ENCODE measurements around the gene MAOA.
"Not testable (repeated sequence)": the region's sequence is repeated elsewhere in the genome, so short reads cannot be mapped to it uniquely, and the experiment has no call there.

MAOA gene

GRCh38 chrX:43661521-43662240 lies 5.6 kb downstream of the MAOA start:
- Histone ChIP-seq H3K4me1 (ENCODE audit: control insufficient read depth, insufficient read depth, low read length, poor library complexity, severe bottlenecking) (no peaks in the 10 kb centered on the region), H3K9me3 (ENCODE audit: control insufficient read depth, low read length) (no peaks in the 10 kb centered on the region), H3K27me3 (replicated peaks; ENCODE audit: control insufficient read depth, insufficient read depth, low read length, poor library complexity, severe bottlenecking) (no peaks in the 10 kb centered on the region), H3K36me3 (ENCODE audit: control insufficient read depth, insufficient read depth, low read length) (no peaks in the 10 kb centered on the region), H3K4me3 (ENCODE audit: insufficient read depth, low read depth, low read length, poor library complexity, severe bottlenecking) (no peak overlapping the region), H3K27ac (ENCODE audit: insufficient read depth, low read length, poor library complexity, severe bottlenecking) (no peak overlapping the region)
- no peak for DNase-seq

GRCh38 chrX:43663173-43663572 lies 7.1 kb downstream of the MAOA start:
- no peaks in the 10 kb centered on the region for H3K9me3 ChIP-seq (ENCODE audit: control insufficient read depth, low read length)
- H3K36me3 ChIP-seq (ENCODE audit: control insufficient read depth, insufficient read depth, low read length) = no peaks in the 10 kb centered on the region
- no peak for DNase-seq
- H3K27ac ChIP-seq (ENCODE audit: insufficient read depth, low read length, poor library complexity, severe bottlenecking) = no peak overlapping the region
- H3K4me1 ChIP-seq (ENCODE audit: control insufficient read depth, insufficient read depth, low read length, poor library complexity, severe bottlenecking) = no peaks in the 10 kb centered on the region
- no peak overlapping the region for H3K4me3 ChIP-seq (ENCODE audit: insufficient read depth, low read depth, low read length, poor library complexity, severe bottlenecking)
- H3K27me3 ChIP-seq (replicated peaks; ENCODE audit: control insufficient read depth, insufficient read depth, low read length, poor library complexity, severe bottlenecking) = no peaks in the 10 kb centered on the region

- Histone ChIP-seq H3K9me3 (ENCODE audit: control insufficient read depth, low read length) (no peaks in the 10 kb centered on the region), H3K27ac (ENCODE audit: insufficient read depth, low read length, poor library complexity, severe bottlenecking) (no peak overlapping the region), H3K36me3 (ENCODE audit: control insufficient read depth, insufficient read depth, low read length) (no peaks in the 10 kb centered on the region), H3K4me3 (ENCODE audit: insufficient read depth, low read depth, low read length, poor library complexity, severe bottlenecking) (no peak overlapping the region), H3K27me3 (replicated peaks; ENCODE audit: control insufficient read depth, insufficient read depth, low read length, poor library complexity, severe bottlenecking) (no peaks in the 10 kb centered on the region), H3K4me1 (ENCODE audit: control insufficient read depth, insufficient read depth, low read length, poor library complexity, severe bottlenecking) (no peaks in the 10 kb centered on the region)
- DNase-seq = no peak
These were observed 8.2 kb downstream of the MAOA start for GRCh38 chrX:43664258-43664657.

GRCh38 chrX:43664708-43665107 lies 8.6 kb downstream of the MAOA start:
- Histone ChIP-seq H3K4me3 (ENCODE audit: insufficient read depth, low read depth, low read length, poor library complexity, severe bottlenecking) (no peak overlapping the region), H3K9me3 (ENCODE audit: control insufficient read depth, low read length) (no peaks in the 10 kb centered on the region), H3K27me3 (replicated peaks; ENCODE audit: control insufficient read depth, insufficient read depth, low read length, poor library complexity, severe bottlenecking) (no peaks in the 10 kb centered on the region), H3K27ac (ENCODE audit: insufficient read depth, low read length, poor library complexity, severe bottlenecking) (no peak overlapping the region), H3K4me1 (ENCODE audit: control insufficient read depth, insufficient read depth, low read length, poor library complexity, severe bottlenecking) (no peaks in the 10 kb centered on the region), H3K36me3 (ENCODE audit: control insufficient read depth, insufficient read depth, low read length) (no peaks in the 10 kb centered on the region)
- DNase-seq = no peak

- Histone ChIP-seq H3K9me3 (ENCODE audit: control insufficient read depth, low read length) (no peaks in the 10 kb centered on the region), H3K4me1 (ENCODE audit: control insufficient read depth, insufficient read depth, low read length, poor library complexity, severe bottlenecking) (no peaks in the 10 kb centered on the region)
These were observed 10.3 kb downstream of the MAOA start for GRCh38 chrX:43666311-43666912.

GRCh38 chrX:43675965-43676628 lies 20.0 kb downstream of the MAOA start:
- H3K27ac ChIP-seq (ENCODE audit: insufficient read depth, low read length, poor library complexity, severe bottlenecking); H3K36me3 ChIP-seq (ENCODE audit: control insufficient read depth, insufficient read depth, low read length); H3K9me3 ChIP-seq (ENCODE audit: control insufficient read depth, low read length); H3K4me1 ChIP-seq (ENCODE audit: control insufficient read depth, insufficient read depth, low read length, poor library complexity, severe bottlenecking); H3K27me3 ChIP-seq (replicated peaks; ENCODE audit: control insufficient read depth, insufficient read depth, low read length, poor library complexity, severe bottlenecking); H3K4me3 ChIP-seq (ENCODE audit: insufficient read depth, low read depth, low read length, poor library complexity, severe bottlenecking); DNase-seq: not testable (repeated sequence)

More at GRCh38 chrX:43666311-43666912, 10.3 kb downstream of the MAOA start:
- DNase-seq = no peak
- no peaks in the 10 kb centered on the region for H3K27me3 ChIP-seq (replicated peaks; ENCODE audit: control insufficient read depth, insufficient read depth, low read length, poor library complexity, severe bottlenecking)
- H3K27ac ChIP-seq (ENCODE audit: insufficient read depth, low read length, poor library complexity, severe bottlenecking) = no peak overlapping the region
- no peaks in the 10 kb centered on the region for H3K36me3 ChIP-seq (ENCODE audit: control insufficient read depth, insufficient read depth, low read length)
- no peak overlapping the region for H3K4me3 ChIP-seq (ENCODE audit: insufficient read depth, low read depth, low read length, poor library complexity, severe bottlenecking)

GRCh38 chrX:43676971-43677572 lies 21.0 kb downstream of the MAOA start:
- no peaks in the 10 kb centered on the region for H3K9me3 ChIP-seq (ENCODE audit: control insufficient read depth, low read length)
- H3K27me3 ChIP-seq (replicated peaks; ENCODE audit: control insufficient read depth, insufficient read depth, low read length, poor library complexity, severe bottlenecking) = no peaks in the 10 kb centered on the region
- H3K36me3 ChIP-seq (ENCODE audit: control insufficient read depth, insufficient read depth, low read length) = no peaks in the 10 kb centered on the region
- H3K4me1 ChIP-seq (ENCODE audit: control insufficient read depth, insufficient read depth, low read length, poor library complexity, severe bottlenecking) = no peaks in the 10 kb centered on the region
- H3K4me3 ChIP-seq (ENCODE audit: insufficient read depth, low read depth, low read length, poor library complexity, severe bottlenecking) = no peak overlapping the region
- DNase-seq = no peak
- H3K27ac ChIP-seq (ENCODE audit: insufficient read depth, low read length, poor library complexity, severe bottlenecking) = no peak overlapping the region

- Histone ChIP-seq H3K9me3 (ENCODE audit: control insufficient read depth, low read length) (no peaks in the 10 kb centered on the region), H3K27me3 (replicated peaks; ENCODE audit: control insufficient read depth, insufficient read depth, low read length, poor library complexity, severe bottlenecking) (no peaks in the 10 kb centered on the region), H3K4me1 (ENCODE audit: control insufficient read depth, insufficient read depth, low read length, poor library complexity, severe bottlenecking) (no peaks in the 10 kb centered on the region), H3K36me3 (ENCODE audit: control insufficient read depth, insufficient read depth, low read length) (no peaks in the 10 kb centered on the region), H3K4me3 (ENCODE audit: insufficient read depth, low read depth, low read length, poor library complexity, severe bottlenecking) (no peak overlapping the region), H3K27ac (ENCODE audit: insufficient read depth, low read length, poor library complexity, severe bottlenecking) (no peak overlapping the region)
- no peak for DNase-seq
These were observed 21.9 kb downstream of the MAOA start for GRCh38 chrX:43677993-43678392.

- Histone ChIP-seq H3K27ac (ENCODE audit: insufficient read depth, low read length, poor library complexity, severe bottlenecking) (no peak overlapping the region), H3K4me3 (ENCODE audit: insufficient read depth, low read depth, low read length, poor library complexity, severe bottlenecking) (no peak overlapping the region), H3K9me3 (ENCODE audit: control insufficient read depth, low read length) (no peaks in the 10 kb centered on the region), H3K4me1 (ENCODE audit: control insufficient read depth, insufficient read depth, low read length, poor library complexity, severe bottlenecking) (no peaks in the 10 kb centered on the region), H3K36me3 (ENCODE audit: control insufficient read depth, insufficient read depth, low read length) (no peaks in the 10 kb centered on the region), H3K27me3 (replicated peaks; ENCODE audit: control insufficient read depth, insufficient read depth, low read length, poor library complexity, severe bottlenecking) (no peaks in the 10 kb centered on the region)
- DNase-seq = no peak
These were observed 23.0 kb downstream of the MAOA start for GRCh38 chrX:43679058-43679457.

GRCh38 chrX:43679778-43680177 lies 23.7 kb downstream of the MAOA start:
- Histone ChIP-seq H3K9me3 (ENCODE audit: control insufficient read depth, low read length) (no peaks in the 10 kb centered on the region), H3K4me1 (ENCODE audit: control insufficient read depth, insufficient read depth, low read length, poor library complexity, severe bottlenecking) (no peaks in the 10 kb centered on the region), H3K4me3 (ENCODE audit: insufficient read depth, low read depth, low read length, poor library complexity, severe bottlenecking) (no peak overlapping the region), H3K27me3 (replicated peaks; ENCODE audit: control insufficient read depth, insufficient read depth, low read length, poor library complexity, severe bottlenecking) (no peaks in the 10 kb centered on the region), H3K27ac (ENCODE audit: insufficient read depth, low read length, poor library complexity, severe bottlenecking) (no peak overlapping the region), H3K36me3 (ENCODE audit: control insufficient read depth, insufficient read depth, low read length) (no peaks in the 10 kb centered on the region)
- no peak for DNase-seq

Measured in effector memory CD4-positive, alpha-beta T cell (primary cell).